ENCODE data around the gene MYO1C.

The MYO1C gene

DNA sequence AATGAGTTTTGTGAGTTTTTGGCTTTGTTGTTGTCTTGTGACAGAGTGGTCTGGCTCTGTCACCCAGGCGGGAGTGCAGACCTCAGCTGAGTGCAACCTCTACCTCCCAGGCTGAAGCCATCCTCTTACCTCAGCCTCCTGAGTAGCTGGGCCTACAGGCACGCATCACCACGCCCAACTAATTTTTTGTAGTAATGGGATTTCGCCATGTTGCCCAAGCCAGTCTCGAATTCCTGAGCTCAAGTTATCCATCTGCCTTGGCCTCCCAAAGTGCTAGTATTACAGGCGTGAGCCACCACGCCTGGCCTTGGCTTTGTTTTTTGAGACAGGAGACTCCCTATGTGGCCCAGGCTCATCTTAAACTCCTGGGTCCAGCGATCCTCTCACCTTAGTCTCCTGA lies 51.6 kb downstream of the MYO1C start:
- Histone ChIP-seq H3K27ac (ENCODE audit: low read depth, low read length) (no peak overlapping the region), H3K4me2 (ENCODE audit: low read depth, low read length, poor library complexity, severe bottlenecking) (no peak overlapping the region), H3F3A (ENCODE audit: insufficient read depth) (no peaks in the 10 kb centered on the region), H3K79me2 (ENCODE audit: insufficient read depth, low read length) (peaks cover 86% of the 10 kb centered on the region), H4K20me1 (ENCODE audit: low read depth, low read length) (peaks cover 3% of the 10 kb centered on the region; the same call in 1 of the 2 replicates), H3K9ac (ENCODE audit: low read length) (no peak overlapping the region), H3K9me3 (ENCODE audit: insufficient read depth, low read length) (no peaks in the 10 kb centered on the region), H3K9me2 (replicated peaks; ENCODE audit: insufficient read depth, low read length) (no peaks in the 10 kb centered on the region), H3K36me3 (ENCODE audit: low read length) (no peaks in the 10 kb centered on the region), H3K4me3 (ENCODE audit: insufficient read depth, low read length, poor library complexity, severe bottlenecking) (no peak overlapping the region), H3K27me3 (ENCODE audit: low read length) (no peaks in the 10 kb centered on the region), H2AFZ (ENCODE audit: low read depth, low read length, severe bottlenecking) (no peak overlapping the region)
- TF ChIP-seq, protein P1, sequence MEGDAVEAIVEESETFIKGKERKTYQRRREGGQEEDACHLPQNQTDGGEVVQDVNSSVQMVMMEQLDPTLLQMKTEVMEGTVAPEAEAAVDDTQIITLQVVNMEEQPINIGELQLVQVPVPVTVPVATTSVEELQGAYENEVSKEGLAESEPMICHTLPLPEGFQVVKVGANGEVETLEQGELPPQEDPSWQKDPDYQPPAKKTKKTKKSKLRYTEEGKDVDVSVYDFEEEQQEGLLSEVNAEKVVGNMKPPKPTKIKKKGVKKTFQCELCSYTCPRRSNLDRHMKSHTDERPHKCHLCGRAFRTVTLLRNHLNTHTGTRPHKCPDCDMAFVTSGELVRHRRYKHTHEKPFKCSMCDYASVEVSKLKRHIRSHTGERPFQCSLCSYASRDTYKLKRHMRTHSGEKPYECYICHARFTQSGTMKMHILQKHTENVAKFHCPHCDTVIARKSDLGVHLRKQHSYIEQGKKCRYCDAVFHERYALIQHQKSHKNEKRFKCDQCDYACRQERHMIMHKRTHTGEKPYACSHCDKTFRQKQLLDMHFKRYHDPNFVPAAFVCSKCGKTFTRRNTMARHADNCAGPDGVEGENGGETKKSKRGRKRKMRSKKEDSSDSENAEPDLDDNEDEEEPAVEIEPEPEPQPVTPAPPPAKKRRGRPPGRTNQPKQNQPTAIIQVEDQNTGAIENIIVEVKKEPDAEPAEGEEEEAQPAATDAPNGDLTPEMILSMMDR (IDR thresholded peaks at IDR 0.05; ENCODE audit: insufficient read depth, low read length, poor library complexity, severe bottlenecking), result no peak

DNA sequence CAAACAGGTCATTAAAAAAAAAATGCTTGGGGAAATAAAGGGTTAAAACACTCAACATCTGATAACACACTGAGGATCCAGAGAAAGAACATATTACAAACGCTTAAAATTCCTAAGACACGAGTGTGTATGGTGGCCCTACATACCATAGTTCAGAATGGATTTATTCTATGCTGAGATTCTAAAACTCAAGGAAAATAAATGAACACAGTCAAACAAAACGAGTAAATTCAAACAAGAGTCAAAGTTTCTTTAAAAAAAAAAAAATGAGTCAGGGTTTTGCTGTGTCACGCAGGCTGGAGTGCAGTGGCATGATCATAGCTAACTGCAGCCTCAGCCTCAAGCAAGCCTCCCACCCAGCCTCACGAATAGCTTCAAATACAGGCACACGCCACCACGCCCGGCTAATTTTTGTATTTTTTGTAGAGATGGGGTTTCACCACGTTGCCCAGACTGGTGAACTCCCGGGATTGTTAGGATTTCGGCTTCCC lies 53.8 kb downstream of the MYO1C start:
- Histone ChIP-seq H3K79me2 (ENCODE audit: insufficient read depth, low read length) (peaks cover 88% of the 10 kb centered on the region), H3K4me3 (ENCODE audit: insufficient read depth, low read length, poor library complexity, severe bottlenecking) (no peak overlapping the region), H3K4me2 (ENCODE audit: low read depth, low read length, poor library complexity, severe bottlenecking) (no peak overlapping the region), H3K27ac (ENCODE audit: low read depth, low read length) (no peak overlapping the region), H3K27me3 (ENCODE audit: low read length) (no peaks in the 10 kb centered on the region), H3K9me2 (replicated peaks; ENCODE audit: insufficient read depth, low read length) (no peaks in the 10 kb centered on the region), H3K36me3 (ENCODE audit: low read length) (peaks cover 6% of the 10 kb centered on the region; the same call in 1 of the 2 replicates), H3K9ac (ENCODE audit: low read length) (no peak overlapping the region), H3K9me3 (ENCODE audit: insufficient read depth, low read length) (no peaks in the 10 kb centered on the region), H4K20me1 (ENCODE audit: low read depth, low read length) (peaks cover 3% of the 10 kb centered on the region; the same call in 1 of the 2 replicates), H2AFZ (ENCODE audit: low read depth, low read length, severe bottlenecking) (no peak overlapping the region), H3F3A (ENCODE audit: insufficient read depth) (no peaks in the 10 kb centered on the region)
- TF ChIP-seq, protein P1 (IDR thresholded peaks at IDR 0.05; ENCODE audit: insufficient read depth, low read length, poor library complexity, severe bottlenecking), result no peak
- TF ChIP-seq EZH2phosphoT487 (conservative IDR thresholded peaks at IDR 0.05; ENCODE audit: low read length), result no peak

DNA sequence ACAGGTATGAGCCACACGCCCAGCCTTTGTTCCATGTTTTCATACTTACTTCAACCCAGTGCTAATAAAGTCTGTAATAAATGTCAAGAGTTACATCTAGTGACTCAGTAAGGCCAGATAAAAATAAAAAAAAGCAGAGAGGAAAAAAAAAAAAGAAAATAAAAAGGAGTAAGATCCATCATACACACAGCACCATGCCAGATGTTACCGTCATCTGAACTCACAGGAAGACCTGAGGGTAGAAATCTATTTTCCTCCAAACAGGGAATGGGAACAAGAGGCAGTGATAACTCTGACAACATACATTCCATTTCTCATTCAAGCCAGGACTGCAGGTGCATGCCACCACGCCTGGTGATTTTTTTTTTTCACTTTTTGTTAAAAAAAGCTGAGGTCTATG lies 57.2 kb downstream of the MYO1C start:
- Histone ChIP-seq H3K4me2 (ENCODE audit: low read depth, low read length, poor library complexity, severe bottlenecking) (no peak overlapping the region), H3K27me3 (ENCODE audit: low read length) (no peaks in the 10 kb centered on the region), H3K4me3 (ENCODE audit: insufficient read depth, low read length, poor library complexity, severe bottlenecking) (no peak overlapping the region), H3K9me2 (replicated peaks; ENCODE audit: insufficient read depth, low read length) (no peaks in the 10 kb centered on the region), H3K36me3 (ENCODE audit: low read length) (peaks cover 8% of the 10 kb centered on the region; the same call in 1 of the 2 replicates), H3K27ac (ENCODE audit: low read depth, low read length) (no peak overlapping the region), H4K20me1 (ENCODE audit: low read depth, low read length) (peaks cover 6% of the 10 kb centered on the region; the same call in 1 of the 2 replicates), H3K9me3 (ENCODE audit: insufficient read depth, low read length) (no peaks in the 10 kb centered on the region), H2AFZ (ENCODE audit: low read depth, low read length, severe bottlenecking) (no peak overlapping the region), H3K79me2 (ENCODE audit: insufficient read depth, low read length) (peaks cover 81% of the 10 kb centered on the region), H3F3A (ENCODE audit: insufficient read depth) (no peaks in the 10 kb centered on the region), H3K9ac (ENCODE audit: low read length) (no peak overlapping the region)
- TF ChIP-seq, protein P1 (IDR thresholded peaks at IDR 0.05; ENCODE audit: insufficient read depth, low read length, poor library complexity, severe bottlenecking), result no peak
- TF ChIP-seq EZH2phosphoT487 (conservative IDR thresholded peaks at IDR 0.05; ENCODE audit: low read length), result no peak
